DMS114 treated with DMSO at 0.1 percent for 48 hours (cell line): ENCODE results near the gene ZBTB7C.

Experiments used
- DNase-seq: peaks from one replicate; lab custom pipeline; 2025; ENCODE audit not compliant: unreplicated experiment; lab: John Stamatoyannopoulos, UW

ZBTB7C gene

GRCh38 chr18:48046843-48047242, 362.3 kb downstream of the ZBTB7C start:
- no peak for DNase-seq

- no peak for DNase-seq
Measured at GRCh38 chr18:48045744-48046143, 363.4 kb downstream of the ZBTB7C start.

- DNase-seq, result no peak
Measured at GRCh38 chr18:48044944-48045343, 364.2 kb downstream of the ZBTB7C start.

- no peak for DNase-seq
Measured at GRCh38 chr18:48043166-48043565, 366.0 kb downstream of the ZBTB7C start.

- no peak for DNase-seq
Measured at GRCh38 chr18:48042431-48042830, 366.8 kb downstream of the ZBTB7C start.

- no peak for DNase-seq
Measured at GRCh38 chr18:48040457-48041110, 368.6 kb downstream of the ZBTB7C start.

GRCh38 chr18:48039769-48040215, 369.4 kb downstream of the ZBTB7C start:
- DNase-seq, result no peak

- DNase-seq, result no peak
Measured at GRCh38 chr18:48038636-48039035, 370.5 kb downstream of the ZBTB7C start.

- DNase-seq, result no peak
Measured at GRCh38 chr18:48037481-48038271, 371.5 kb downstream of the ZBTB7C start.

GRCh38 chr18:48036641-48037421, 372.4 kb downstream of the ZBTB7C start:
- DNase-seq, result no peak

GRCh38 chr18:48036226-48036625, 373.0 kb downstream of the ZBTB7C start:
- no peak for DNase-seq

- DNase-seq, result no peak
Measured at GRCh38 chr18:48035556-48035860, 373.7 kb downstream of the ZBTB7C start.

GRCh38 chr18:48034651-48035555, 374.3 kb downstream of the ZBTB7C start:
- no peak for DNase-seq

GRCh38 chr18:48033790-48034650, 375.2 kb downstream of the ZBTB7C start:
- DNase-seq, result no peak

GRCh38 chr18:48032876-48033789, 376.1 kb downstream of the ZBTB7C start:
- no peak for DNase-seq

- DNase-seq, result no peak
Measured at GRCh38 chr18:48031641-48032040, 377.5 kb downstream of the ZBTB7C start.

GRCh38 chr18:48030616-48031480, 378.3 kb downstream of the ZBTB7C start:
- peak; percentile 38 for DNase-seq
